ENCODE measurements around the gene PACRG.

GRCh38 chr6:162770136-162770535, 42.4 kb downstream of the PACRG start:
- TF ChIP-seq BACH1 (IDR thresholded peaks at IDR 0.05; ENCODE audit: low read length) = no peak
- no peak for TF ChIP-seq SP1 (IDR thresholded peaks at IDR 0.05; ENCODE audit: low read depth, low read length)
- no peak for TF ChIP-seq TAF1 (IDR thresholded peaks at IDR 0.05; ENCODE audit: low read depth, low read length)
- TF ChIP-seq POLR2A (IDR thresholded peaks at IDR 0.05; ENCODE audit: control extremely low read depth in 1 of 2, low read depth in 2 of 2, low read length in 2 of 2) = no peak
- no peak for TF ChIP-seq PHF8 (conservative IDR thresholded peaks at IDR 0.05; ENCODE audit: low read depth, low read length)
